GM19023 (cell line): ENCODE results near the gene HMGN5.

Source experiments
- ATAC-seq: cut with Tn5 transposase; IDR thresholded peaks from one replicate; pipeline ENCODE4 v1.9.1; 2021; ENCODE audit warnings: mild to moderate bottlenecking, moderate library complexity; ENCODE audit not compliant: unreplicated experiment

HMGN5 gene

DNA sequence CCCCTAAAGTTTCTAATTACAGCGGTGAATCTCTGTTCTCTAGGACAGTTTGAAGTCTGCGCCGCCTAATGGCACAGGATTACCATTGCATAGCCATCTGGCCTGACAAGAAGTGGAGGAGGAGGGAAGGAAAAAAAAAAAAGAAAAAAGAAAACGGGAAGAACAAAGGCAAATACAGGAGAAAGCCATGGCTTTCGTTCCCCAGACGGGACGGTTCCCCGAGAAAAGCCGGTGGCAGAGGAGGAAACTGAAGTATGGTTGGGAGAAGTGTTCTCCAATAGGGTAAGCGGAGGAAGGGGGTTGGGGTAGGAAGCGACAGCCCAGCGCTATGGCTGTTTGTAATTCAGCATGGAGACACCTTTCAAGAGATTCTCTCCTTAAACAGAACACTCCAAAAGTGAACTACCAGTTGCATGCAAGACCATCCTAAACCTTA, 80.8 kb downstream of the HMGN5 start:
- peak; percentile 59 for ATAC-seq

DNA sequence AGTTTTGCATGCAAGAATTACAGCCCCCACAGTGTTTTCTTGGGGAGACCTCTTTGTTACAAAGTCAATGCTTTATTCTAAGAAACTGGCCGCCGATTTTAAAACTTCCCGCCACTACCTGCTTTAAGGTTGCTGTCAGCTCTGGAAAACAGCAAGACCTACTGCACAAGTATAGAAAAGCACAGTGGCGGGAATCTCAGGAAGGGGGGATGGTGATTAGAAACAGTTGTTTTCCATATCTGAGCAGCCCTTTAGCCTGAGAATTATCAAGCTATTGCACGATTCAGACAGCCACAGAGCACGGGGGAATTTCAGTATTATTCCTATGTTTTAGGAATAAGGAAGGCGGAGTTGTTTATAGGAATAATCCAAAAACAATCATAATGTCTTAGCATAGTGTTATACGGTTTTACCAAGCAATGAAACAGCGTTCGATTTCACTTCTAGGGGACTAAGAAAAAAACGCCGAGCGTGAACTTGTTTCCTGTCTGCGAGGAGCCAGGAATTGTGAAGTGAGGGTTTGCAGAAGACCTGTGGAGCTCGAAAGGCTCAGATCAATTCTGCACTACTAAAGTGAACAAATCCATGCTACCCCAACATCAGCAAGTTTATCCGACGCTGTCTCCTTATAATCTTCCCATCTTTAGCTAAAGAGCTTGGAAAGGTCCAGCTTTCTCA, 81.3 kb downstream of the HMGN5 start:
- peak; percentile 28 for ATAC-seq

DNA sequence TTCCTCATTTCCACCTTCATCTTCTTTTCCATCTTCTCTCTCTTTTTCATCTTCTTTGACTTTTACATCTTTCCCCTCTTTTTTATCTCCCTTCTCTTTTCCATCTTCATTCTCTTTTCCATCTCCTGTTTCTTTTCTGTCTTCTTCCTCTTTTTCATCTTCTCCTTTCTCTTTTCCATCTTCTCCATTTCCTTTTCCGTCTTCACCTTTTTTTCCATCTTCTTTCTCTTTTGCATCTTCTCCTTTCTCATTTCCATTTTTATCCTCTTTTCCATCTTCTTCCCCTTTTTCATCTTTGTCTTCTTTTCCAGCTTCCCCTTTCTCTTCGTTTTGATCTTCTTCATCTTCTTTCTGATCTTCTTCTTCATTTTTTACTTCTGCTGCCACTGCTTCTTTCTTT, 87.0 kb downstream of the HMGN5 start:
- no peak for ATAC-seq

DNA sequence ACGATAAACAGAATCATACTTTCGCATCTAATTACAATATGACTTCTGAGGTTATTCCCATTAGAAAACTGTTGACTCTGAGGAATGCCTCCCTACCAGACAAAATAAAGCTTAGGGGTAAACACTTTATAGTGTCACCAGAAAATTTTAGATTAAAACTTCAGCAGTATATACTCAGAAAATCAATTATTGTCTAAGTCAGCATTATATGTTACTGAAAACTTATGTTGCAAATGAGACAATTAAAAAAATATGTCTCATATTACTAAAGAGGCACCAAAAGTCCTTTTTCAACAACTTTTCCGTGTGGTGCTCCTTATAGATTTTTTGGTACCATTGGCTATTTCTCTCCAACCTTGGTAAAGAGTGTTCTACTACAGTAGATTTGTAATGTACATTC, 91.4 kb downstream of the HMGN5 start:
- no peak for ATAC-seq

DNA sequence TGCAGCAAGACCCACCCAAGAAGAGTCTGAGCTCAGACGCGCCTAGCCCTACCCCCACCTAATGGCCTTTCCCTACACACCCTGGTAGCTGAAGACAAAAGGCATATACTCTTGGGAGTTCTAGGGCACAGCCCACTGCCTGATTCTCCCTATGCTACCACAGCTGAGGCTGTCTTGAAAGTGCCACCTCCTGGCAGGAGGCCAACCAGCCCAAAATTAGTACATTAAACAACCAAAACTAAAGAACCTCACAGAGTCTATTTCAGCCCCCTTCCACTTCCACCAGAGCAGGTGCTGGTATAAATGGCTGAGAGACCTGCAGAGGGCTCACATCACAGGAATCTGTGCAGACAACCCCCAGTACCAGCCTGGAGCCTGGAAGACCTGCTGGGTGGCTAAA, 119.1 kb downstream of the HMGN5 start:
- ATAC-seq = no peak
